ENCODE data around the gene ZNF846.
"Not testable (repeated sequence)": the region's sequence is repeated elsewhere in the genome, so short reads cannot be mapped to it uniquely, and the experiment has no call there.

The ZNF846 gene

GRCh38 chr19:9768175-9769112 is at the start of gene ZNF846:
TSS of gene ZNF846 (minus strand) at chr19:9768738. CDS start at chr19:9764950, 3,788 bp downstream.
- DNase-seq (ENCODE audit: low spot score): peak; percentile 98

DNA sequence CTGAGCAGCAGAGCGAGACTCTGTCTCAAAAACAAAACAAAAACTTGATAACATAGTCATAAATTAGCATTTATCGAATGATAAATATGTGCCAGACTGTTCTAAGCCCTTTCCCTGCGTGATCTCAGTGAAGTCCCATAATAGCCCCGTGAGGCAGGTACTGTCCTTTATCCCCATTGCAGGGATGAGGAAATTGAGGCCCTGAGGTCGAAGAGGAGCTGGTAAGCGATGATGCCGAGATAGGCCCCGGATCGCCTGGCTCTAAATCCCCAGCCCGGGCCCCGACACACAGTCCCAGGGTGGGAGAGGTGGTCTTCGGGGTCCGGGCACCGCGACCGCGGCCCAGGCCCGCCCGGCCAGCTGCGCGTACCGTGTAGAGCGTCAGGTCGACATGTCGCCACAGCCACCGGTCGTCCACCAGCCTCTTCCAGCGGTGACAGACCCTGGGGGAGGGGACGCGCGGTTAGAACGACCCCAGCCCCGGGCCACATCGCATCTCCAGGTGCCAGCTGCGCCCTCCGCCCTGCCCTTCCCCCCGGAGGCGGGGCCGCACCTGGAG is 49.7 kb upstream of the ZNF846 start:
- no peak for DNase-seq (ENCODE audit: low spot score)

DNA sequence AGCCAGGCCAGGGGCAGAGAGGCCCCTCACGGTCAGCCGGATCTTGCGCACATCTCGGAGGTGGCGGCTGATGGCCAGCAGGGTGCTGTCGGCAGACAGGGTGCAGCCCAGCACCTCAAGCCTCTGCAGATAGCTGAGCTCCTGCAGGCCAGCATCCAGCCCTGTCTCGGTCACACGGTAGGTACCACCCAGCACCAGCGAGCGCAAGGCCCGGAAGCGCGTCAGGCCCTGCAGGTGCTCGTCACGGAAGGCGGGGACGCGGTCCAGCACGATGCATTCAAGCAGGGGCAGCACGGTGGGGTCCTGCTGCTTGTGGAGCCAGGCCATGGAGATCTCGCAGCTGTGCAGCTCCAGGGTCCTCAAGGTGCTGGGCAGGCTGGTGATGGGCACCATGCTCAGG is 42.6 kb upstream of the ZNF846 start:
- DNase-seq (ENCODE audit: low spot score): no peak

DNA sequence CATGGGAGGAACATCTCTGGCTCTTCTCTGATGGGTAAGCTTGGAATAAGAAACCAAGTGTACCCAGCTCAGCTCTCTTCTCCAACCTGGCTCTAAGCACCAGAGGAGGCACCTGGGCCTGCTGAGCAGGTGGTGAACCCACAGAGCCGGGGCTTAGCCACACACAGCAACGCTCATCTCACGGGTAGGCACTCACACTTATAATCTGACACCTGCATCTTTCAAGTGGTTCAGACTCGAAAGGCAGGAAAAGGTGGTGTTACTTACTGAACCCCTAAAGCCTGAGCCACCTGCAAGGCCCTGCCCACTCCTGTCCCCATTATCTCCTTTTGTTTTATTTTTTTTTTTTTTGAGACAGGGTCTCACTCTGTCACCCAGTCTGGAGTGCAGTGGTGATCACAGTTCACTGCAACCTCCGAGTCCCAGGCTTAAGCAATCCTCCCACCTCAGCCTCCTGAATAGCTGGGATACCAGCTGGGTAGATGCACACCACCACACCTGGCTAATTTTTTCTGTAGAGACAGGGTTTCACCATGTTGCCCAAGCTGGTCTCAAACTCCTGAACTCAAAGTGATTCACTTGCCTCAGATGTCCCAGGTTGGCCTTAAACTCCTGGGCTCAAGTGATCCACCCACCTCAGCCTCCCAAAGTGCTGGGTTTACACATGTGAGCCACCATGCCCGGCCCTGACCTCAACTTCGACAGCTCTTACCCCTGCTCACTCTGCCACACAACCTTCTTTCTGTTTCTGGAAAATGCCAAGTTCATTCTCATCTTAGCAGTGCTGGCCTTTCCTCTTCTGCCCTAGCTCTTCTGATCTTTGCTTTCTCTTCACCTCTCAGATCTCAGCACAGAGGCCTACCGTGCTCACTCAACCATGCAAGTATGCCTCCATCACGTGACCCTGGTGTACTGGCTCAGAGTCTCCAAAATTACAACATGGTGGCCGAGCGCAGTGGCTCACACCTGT is 40.6 kb upstream of the ZNF846 start:
- DNase-seq (ENCODE audit: low spot score): no peak

GRCh38 chr19:9806803-9807202 is 38.3 kb upstream of the ZNF846 start:
- DNase-seq (ENCODE audit: low spot score): no peak

DNA sequence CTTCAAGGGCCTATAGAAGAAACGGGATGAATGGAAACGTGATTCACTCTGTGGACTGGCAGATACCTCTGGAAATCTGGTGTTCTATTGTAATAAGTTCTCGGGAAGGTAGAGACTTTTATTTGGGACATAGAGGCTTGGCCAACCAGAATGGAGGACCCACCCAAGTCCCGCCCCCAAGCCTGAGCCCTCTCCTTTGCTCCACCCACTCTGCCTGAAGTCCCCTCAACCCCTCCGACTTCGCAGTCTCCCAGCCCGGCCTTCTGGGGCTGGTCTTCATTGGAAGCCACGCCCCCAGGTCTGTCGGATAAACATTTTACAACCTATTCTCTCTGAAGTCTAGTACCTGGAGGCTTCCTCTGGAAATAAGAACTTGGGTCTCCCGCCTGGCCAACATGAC is 33.4 kb upstream of the ZNF846 start:
- no peak for DNase-seq (ENCODE audit: low spot score)

DNA sequence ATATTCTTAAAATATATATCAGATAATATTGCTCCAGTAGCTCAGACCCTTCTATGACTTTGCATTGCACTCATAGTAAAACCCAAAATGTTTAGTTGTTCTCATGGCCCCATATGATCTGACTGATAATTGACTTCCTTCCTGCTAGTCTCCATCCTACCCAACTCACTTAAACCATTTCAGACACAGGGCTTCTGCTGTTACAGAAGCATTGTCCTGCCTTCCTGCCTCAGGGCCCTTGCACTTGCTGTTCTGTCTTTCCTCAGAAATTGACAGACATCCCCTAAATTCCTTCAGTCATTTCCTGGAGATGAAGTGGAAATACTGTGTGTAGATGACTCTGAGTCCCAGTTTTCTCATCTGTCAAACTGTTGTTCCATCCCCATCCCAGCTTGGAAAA is 30.6 kb upstream of the ZNF846 start:
- no peak for DNase-seq (ENCODE audit: low spot score)

GRCh38 chr19:9797871-9798270 is 29.3 kb upstream of the ZNF846 start:
- DNase-seq (ENCODE audit: low spot score): no peak

DNA sequence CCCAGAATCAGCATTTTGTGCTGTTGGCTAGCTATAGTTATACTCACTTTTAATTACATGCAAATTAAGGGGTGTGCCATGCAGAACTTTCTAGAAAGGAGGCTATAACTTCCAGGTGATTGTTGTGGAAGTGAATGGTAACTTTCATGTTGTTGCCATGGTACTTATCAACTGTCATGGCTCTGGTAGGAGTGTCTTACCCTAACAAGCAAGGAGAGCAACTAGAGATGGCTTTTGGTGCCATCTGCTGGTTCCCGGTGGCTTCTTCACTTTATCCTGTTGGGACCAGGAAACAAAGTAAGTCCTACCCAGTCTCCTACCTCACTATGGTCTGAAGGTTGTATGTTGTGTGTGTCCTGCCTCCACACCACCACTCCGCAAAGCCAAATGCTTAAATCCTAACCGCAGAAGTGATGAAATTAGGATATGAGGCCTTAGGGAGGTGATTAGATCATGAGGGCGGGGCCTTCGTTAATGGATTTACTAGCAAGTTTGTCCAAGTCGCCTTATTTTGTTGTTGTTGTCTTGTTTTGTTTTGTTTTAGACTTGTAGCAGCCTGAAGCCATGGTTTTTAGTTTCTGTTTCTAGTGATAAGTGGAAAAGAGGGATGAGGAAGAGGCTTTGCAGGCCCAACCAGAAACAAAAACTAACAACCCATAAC is 27.7 kb upstream of the ZNF846 start:
- DNase-seq (ENCODE audit: low spot score): peak; percentile 96

GRCh38 chr19:9793071-9793591 is 24.6 kb upstream of the ZNF846 start:
- DNase-seq (ENCODE audit: low spot score): peak; percentile 38

DNA sequence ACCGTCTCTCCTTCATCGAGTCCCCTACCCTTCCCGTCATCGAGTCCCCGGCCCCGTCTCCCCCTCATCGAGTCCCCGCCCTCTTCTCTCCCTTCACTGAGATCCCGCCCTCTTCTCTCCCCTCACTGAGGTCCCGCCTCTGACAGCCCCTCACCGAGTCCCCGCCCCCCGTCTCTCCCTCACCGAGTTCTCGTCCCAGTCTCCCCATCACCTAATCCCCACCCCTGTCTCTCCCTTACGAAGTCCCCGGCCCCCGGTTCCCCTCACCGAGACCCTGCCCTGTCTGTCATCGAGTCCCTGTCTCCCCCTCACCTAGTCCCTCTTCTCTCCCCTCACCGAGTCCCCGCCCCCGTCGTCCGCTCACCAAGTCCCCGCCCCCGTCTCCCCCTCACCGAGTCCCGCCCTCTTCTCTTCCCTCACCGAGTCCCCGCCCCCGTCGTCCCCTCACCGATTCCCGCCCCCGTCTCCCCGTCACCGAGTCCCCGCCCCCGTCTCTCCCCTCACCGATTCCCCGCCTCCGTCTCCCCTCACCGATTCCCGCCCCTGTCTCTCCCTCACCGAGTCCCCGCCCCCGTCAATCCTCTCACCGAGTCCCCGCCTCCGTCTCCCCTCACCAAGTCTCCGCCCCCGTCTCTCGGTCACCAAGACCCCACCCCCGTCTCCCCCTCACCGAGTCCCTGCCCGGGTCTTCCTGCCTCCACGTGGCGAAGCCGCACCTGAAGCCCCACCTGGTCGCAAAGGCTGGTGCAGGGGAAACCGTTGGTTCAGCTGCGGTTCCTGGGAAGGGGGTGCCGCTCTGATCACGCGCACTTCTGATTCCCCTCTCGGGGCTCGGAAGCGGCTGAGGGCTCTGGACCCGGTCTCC is 23.9 kb upstream of the ZNF846 start:
- DNase-seq (ENCODE audit: low spot score): peak; percentile 91

GRCh38 chr19:9791552-9792205 is 23.1 kb upstream of the ZNF846 start:
- peak; percentile 93 for DNase-seq (ENCODE audit: low spot score)

GRCh38 chr19:9791073-9791367 is 22.5 kb upstream of the ZNF846 start:
- DNase-seq (ENCODE audit: low spot score): not testable (repeated sequence)

- DNase-seq (ENCODE audit: low spot score): not testable (repeated sequence)
Measured at GRCh38 chr19:9789579-9789978, 21.0 kb upstream of the ZNF846 start.

DNA sequence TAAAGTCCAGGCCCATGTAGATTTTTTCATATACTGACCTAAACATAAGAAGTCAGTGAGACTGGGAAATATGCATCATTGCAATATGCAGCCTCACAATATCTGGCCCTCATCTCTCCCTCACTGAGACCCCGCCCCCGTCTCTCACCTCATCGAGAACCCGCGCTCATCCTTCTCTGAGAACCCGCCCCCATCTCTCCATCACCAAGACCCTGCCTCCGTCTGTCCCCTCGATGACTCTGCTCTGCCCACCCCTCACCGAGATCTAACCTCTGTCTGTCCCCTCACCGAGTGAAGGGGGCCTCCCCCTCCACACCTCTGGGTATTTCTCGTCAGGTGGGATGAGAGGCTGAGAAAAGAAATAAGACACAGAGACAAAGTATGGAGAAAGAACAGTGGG is 20.5 kb upstream of the ZNF846 start:
- DNase-seq (ENCODE audit: low spot score): no peak

DNA sequence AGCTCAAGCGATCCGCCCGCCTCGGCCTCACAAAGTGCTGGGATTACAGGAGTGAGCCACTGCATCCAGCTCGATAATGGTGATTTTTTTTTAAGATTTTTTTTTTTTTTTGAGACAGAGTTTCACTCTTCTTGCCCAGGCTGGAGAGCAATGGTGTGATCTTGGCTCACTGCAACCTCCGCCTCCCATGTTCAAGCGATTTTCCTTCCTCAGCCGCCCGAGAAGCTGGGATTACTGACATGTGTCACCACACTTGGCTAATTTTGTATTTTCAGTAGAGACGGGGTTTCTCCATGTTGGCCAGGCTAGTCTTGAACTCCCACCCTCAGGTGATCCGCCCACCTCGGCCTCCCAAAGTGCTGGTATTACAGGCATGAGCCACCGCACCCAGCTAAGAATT is 20.1 kb upstream of the ZNF846 start:
- DNase-seq (ENCODE audit: low spot score): not testable (repeated sequence)

- DNase-seq (ENCODE audit: low spot score): no peak
Measured at GRCh38 chr19:9786819-9787218, 18.3 kb upstream of the ZNF846 start.

DNA sequence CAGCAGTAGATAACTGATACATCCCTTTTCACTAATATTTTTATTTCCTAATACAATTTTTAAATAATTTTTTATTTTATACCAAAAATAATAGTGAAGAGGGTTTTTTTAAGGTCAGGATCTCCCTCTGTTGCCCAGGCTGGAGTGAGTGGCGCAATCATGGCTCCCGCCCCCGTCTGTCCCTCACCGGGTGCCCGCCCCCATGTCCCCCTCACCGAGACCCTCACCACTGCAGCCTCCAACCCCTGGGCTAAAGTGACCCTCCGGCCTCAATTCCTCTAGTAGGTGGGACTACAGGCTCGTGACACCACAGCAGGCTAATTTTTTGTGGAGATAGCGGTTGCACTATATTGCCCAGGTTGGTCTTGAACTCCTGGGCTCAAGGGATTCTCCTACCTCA is 17.8 kb upstream of the ZNF846 start:
- no peak for DNase-seq (ENCODE audit: low spot score)

GRCh38 chr19:9785367-9786331 is 17.1 kb upstream of the ZNF846 start:
- DNase-seq (ENCODE audit: low spot score): peak; percentile 95

Data from NAMALWA (cell line).